Measurements from ENCODE around the gene CCR5AS.

DNA sequence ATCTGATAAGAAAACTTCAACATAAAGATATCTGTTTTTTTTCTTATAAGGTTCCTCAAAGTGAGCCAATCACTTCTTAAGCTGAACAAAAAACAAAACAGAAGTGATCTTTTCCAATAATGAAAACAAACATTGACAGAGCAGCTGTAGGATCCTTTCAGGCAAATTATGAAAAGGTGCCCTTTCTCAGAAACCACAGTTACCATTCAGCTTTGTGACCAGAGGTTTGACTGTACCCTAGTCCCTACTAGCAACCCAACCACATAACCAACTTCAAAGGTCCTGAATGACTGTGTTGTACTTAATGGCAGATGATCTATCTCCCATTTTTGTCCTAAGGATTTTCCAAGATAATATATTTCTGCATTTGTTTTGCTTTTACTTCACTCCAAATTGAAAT is 92.3 kb downstream of the CCR5AS start:
- TF ChIP-seq, protein P1, sequence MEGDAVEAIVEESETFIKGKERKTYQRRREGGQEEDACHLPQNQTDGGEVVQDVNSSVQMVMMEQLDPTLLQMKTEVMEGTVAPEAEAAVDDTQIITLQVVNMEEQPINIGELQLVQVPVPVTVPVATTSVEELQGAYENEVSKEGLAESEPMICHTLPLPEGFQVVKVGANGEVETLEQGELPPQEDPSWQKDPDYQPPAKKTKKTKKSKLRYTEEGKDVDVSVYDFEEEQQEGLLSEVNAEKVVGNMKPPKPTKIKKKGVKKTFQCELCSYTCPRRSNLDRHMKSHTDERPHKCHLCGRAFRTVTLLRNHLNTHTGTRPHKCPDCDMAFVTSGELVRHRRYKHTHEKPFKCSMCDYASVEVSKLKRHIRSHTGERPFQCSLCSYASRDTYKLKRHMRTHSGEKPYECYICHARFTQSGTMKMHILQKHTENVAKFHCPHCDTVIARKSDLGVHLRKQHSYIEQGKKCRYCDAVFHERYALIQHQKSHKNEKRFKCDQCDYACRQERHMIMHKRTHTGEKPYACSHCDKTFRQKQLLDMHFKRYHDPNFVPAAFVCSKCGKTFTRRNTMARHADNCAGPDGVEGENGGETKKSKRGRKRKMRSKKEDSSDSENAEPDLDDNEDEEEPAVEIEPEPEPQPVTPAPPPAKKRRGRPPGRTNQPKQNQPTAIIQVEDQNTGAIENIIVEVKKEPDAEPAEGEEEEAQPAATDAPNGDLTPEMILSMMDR (IDR thresholded peaks at IDR 0.05) = no peak
- TF ChIP-seq POLR2A (IDR thresholded peaks at IDR 0.05) = no peak
